ENCODE results near the gene SYT9.
A peak's percentile ranks its signal among the peaks of the same experiment; 100 is the strongest.
"Not testable (repeated sequence)": the region's sequence is repeated elsewhere in the genome, so short reads cannot be mapped to it uniquely, and the experiment has no call there.

SYT9 gene

DNA sequence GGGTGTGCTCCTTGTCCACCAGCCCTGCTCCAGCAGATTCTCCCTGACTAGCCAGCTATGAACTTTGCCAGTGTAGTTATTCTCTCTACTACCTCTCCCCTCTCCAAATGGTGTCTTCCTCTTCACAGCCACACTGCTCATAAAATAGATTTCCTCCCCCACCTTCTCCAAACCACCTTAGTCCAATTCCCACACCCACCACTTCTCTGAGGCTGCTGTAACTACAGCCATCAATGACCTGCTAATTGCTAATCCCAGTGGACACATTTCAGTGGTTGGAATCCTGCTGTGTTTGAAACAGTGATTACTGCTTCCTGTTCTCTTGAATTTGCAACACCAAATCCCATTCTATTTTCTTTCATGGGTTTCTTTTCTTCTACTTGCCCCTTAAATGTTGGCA, 23.4 kb downstream of the SYT9 start:
- no peak for DNase-seq (ENCODE audit: low spot score)

- peak; percentile 20 for DNase-seq (ENCODE audit: low spot score)
Observed at GRCh38 chr11:7278314-7278917, 26.7 kb downstream of the SYT9 start.

DNA sequence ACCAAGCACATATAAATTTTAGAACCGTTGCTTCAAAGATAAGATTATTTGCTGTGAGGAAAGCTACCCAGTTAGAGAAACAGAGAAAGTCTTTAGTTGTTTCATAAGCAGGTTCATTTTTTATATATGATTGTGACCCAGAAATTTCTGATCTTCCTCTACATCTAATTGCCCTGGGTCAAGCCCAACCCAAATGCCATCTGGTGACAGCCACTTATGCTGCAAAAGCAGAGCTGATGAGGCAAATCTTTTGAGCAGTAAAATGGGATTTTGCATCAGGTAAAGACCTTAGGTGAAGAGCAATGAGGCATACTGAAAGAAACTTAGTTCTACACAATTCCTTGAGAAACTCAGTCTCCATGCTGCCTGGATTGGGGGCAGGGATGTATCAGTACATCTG, 28.0 kb downstream of the SYT9 start:
- no peak for DNase-seq (ENCODE audit: low spot score)

DNA sequence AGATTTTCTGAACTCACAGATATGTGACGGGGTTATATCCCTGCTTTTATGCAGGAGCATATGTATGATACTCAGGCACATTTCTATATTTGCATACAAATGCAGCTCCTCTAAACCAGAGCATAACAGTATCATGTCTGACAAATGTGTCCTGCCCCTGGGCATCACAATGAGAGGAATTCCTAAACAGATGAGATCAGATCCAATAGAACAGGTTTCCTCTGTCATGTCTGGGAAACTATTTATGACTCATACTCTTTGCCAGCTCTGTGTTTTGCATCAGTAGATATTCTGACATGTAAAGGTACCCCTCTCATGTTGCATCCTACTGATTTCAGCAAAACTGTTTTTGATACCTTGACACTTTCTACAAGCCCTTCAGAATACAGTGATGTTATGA, 29.4 kb downstream of the SYT9 start:
- no peak for DNase-seq (ENCODE audit: low spot score)

GRCh38 chr11:7281809-7282208, 30.1 kb downstream of the SYT9 start:
- DNase-seq (ENCODE audit: low spot score): no peak

DNA sequence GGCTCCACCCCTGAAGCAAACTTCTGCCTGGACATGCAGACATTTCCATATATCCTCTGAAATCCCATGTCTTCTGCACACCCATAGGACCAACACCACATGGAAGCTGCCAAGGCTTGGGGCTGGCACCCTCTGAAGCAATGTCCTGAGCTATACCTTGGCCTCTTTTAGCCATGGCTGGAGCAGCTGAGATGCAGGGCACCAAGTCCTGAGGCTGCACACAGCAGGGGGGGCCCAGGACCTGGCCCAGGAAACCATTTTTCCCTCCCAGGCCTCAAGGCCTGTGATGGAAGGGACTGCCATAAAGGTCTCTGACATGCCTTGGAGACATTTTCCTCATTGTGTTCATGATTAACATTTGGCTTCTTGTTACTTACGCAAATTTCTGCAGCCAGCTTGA, 34.5 kb downstream of the SYT9 start:
- no peak for DNase-seq (ENCODE audit: low spot score)

- DNase-seq (ENCODE audit: low spot score): no peak
Observed at GRCh38 chr11:7291100-7291829, 39.6 kb downstream of the SYT9 start.

GRCh38 chr11:7292922-7293321, 41.2 kb downstream of the SYT9 start:
- no peak for DNase-seq (ENCODE audit: low spot score)

- no peak for DNase-seq (ENCODE audit: low spot score)
Observed at GRCh38 chr11:7299393-7299792, 47.7 kb downstream of the SYT9 start.

DNA sequence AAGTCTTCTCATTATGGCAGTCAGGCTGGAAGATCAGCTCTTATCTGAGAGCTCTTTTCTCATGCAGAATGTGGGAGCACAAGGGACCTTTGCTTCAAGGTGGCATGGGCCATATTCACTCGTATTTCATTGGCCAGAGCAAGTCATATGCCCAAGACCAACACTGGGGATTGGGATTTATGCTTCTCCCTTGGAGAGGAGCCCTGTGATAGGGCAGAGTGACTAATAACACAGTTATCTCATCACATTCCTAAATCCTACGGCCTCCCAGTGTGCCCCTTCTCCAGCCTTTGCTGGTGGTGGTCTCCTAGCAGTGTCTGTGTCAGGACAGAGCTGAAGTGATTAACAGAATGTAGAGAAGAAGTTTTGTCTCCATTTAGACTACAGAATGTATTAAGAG, 48.6 kb downstream of the SYT9 start:
- DNase-seq (ENCODE audit: low spot score): no peak

GRCh38 chr11:7303146-7303545, 51.4 kb downstream of the SYT9 start:
- DNase-seq (ENCODE audit: low spot score): no peak

- DNase-seq (ENCODE audit: low spot score): no peak
Observed at GRCh38 chr11:7306900-7307299, 55.2 kb downstream of the SYT9 start.

GRCh38 chr11:7307836-7308235, 56.1 kb downstream of the SYT9 start:
- no peak for DNase-seq (ENCODE audit: low spot score)

DNA sequence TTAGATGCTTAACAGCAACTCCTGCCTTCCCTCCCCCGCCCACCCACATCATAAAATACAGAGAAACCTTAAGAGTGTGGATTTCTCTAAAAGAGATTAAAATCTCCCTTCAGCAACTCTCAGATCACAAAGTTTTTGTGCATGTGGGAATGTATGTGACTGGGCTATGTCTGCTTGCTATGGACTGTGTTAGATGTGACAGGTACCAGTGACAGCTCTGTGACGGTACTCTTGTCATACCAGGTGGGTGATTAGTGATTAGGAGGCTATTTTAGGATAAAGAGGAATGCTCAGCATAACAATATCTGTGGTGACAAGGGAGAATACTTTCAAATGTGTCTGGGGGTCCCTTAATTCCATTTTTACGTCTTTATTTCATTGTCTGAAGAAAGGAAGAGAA, 60.2 kb downstream of the SYT9 start:
- no peak for DNase-seq (ENCODE audit: low spot score)

GRCh38 chr11:7314811-7315604, 63.3 kb downstream of the SYT9 start:
- no peak for DNase-seq (ENCODE audit: low spot score)

DNA sequence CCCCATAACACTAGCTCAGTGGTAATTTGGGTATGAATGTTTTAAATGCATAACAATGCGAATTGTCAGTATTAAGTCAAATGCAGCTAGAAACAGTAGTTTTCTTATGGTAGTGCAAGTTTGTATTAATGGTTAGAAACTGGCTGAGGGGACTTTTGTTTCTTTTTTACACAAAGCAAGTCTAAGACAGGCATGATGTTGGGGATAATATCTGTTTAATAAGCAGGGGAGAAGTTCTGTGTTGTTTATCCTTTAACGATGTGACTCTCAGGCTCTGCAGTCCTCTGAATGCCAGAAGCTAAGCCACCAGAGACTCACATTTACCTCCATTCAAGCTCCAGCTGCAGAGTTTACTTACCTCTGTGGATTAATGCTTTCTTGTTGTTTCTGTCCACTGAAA, 67.8 kb downstream of the SYT9 start:
- DNase-seq (ENCODE audit: low spot score): no peak

DNA sequence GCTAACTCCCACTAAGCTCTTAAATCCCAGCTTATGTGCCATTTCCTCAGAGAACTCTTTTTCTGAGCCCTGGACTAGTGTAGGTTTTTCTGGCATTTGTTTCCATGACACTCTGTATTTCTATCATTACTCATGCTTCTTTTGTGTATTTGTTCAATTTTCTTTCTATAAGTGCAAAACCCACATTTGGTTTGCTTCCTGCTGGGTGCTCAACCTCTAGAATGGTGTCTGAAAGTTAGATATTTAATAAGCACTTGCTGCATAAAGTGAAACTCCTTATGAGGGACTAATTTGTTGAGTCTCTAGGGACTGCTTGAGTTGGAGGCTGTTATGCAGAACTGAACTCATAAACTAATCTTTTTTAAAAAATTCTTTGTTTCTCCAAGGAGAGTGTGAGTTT, 68.6 kb downstream of the SYT9 start:
- no peak for DNase-seq (ENCODE audit: low spot score)

- no peak for DNase-seq (ENCODE audit: low spot score)
Observed at GRCh38 chr11:7321473-7322450, 70.1 kb downstream of the SYT9 start.

- DNase-seq (ENCODE audit: low spot score): no peak
Observed at GRCh38 chr11:7332451-7332850, 80.7 kb downstream of the SYT9 start.

- DNase-seq (ENCODE audit: low spot score): no peak
Observed at GRCh38 chr11:7332962-7333361, 81.3 kb downstream of the SYT9 start.

- DNase-seq (ENCODE audit: low spot score): not testable (repeated sequence)
Observed at GRCh38 chr11:7335442-7335841, 83.7 kb downstream of the SYT9 start.

GRCh38 chr11:7341551-7341950, 89.8 kb downstream of the SYT9 start:
- DNase-seq (ENCODE audit: low spot score): no peak
